Activated naive CD4-positive, alpha-beta T cell treated with anti-CD3 and anti-CD28 coated beads for 36 hours (primary cell): ENCODE data around the gene UNC50. TPM values are rescaled to one million over a fixed set of nuclear protein-coding genes. Genes with fewer than 3 reads are reported as not detected.

ENCODE experiments used
- CTCF ChIA-PET: fragments of 350-600 bp; sonication (Branson Sonifier 250); formaldehyde crosslinking; loops from one replicate; lab custom pipeline; 2021; ENCODE audit warnings: antibody characterized with exemption; lab: Charles Lee
- DNase-seq: peaks from one replicate; pipeline ENCODE4 v3.0.0-alpha.2; 2020
- H3K27ac Mint-ChIP-seq: one replicate; pipeline ENCODE4 v1.8.0; 2021; ENCODE audit warnings: mild to moderate bottlenecking, mixed read lengths
- H3K27me3 Mint-ChIP-seq: one replicate; pipeline ENCODE4 v1.8.0; 2021; ENCODE audit warnings: low read depth, mixed read lengths
- H3K36me3 Mint-ChIP-seq: one replicate; pipeline ENCODE4 v1.8.0; 2021; ENCODE audit warnings: low read depth, mixed read lengths
- H3K4me1 Mint-ChIP-seq: one replicate; pipeline ENCODE4 v1.8.0; 2021; ENCODE audit warnings: low read depth, mixed read lengths
- H3K4me3 Mint-ChIP-seq: one replicate; pipeline ENCODE4 v1.8.0; 2021; ENCODE audit warnings: mild to moderate bottlenecking, moderate library complexity, mixed read lengths
- H3K9me3 Mint-ChIP-seq: one replicate; pipeline ENCODE4 v1.8.0; 2021; ENCODE audit warnings: mixed read lengths
- intact Hi-C: fragments of 100-400 bp; cut with micrococcal nuclease; formaldehyde crosslinking; loops from one replicate; pipeline ENCODE4 v1.15.1; 2023
- total RNA-seq, 2 experiments: library from RNA; stranded (reverse); gene quantifications; one replicate each; pipeline ENCODE4 v1.2.3, GENCODE V29; 2021

Gene UNC50
- total RNA-seq, 2 experiments from 2014 or later = 23.0 to 24.1 TPM

DNA sequence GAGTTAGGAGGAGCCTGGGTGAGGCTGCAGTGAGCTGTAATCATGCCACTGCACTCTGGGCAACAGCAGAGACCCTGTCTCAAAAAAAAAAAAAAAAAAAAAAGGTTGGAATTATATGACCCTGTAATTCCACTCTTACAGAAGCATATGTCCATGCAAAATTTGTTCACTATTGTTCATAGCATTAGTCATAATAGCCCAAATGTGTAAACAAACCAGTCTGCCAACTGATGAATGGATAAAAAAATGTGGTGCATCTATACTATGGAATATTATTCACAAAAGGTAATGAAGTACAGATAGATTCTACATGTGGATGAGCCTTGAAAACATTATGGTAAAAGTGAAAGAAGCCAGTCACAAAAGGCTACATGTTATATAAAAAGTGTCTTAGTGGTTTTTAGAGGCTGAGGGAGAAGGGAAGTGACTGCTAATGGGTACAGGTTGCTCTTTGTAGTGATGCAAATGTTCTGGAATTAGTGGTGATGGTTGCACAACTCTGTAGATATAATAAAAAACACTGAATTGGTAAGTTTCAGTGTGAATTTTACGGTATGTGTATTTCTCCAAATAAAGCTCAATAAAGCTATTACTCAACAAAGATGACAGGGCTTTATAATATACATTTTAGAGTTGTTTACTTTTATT lies 9.5 kb upstream of the UNC50 start:
- DNase-seq = no peak
- Mint-ChIP-seq H3K27me3 (no peaks in the 10 kb centered on the region), H3K27ac (peak overlapping the region; percentile 61), H3K9me3 (peaks cover 3% of the 10 kb centered on the region), H3K4me1 (peaks cover 11% of the 10 kb centered on the region), H3K36me3 (peaks cover 40% of the 10 kb centered on the region), H3K4me3 (no peak overlapping the region)
- CTCF ChIA-PET = interaction anchor here (0.6 to 0.7 kb wide), 3 partner anchors 67 to 291 kb away, joined by 3 to 5 read pairs (median 4); no protein-coding TSS in a partner anchor
- intact Hi-C loops = no loop called here

DNA sequence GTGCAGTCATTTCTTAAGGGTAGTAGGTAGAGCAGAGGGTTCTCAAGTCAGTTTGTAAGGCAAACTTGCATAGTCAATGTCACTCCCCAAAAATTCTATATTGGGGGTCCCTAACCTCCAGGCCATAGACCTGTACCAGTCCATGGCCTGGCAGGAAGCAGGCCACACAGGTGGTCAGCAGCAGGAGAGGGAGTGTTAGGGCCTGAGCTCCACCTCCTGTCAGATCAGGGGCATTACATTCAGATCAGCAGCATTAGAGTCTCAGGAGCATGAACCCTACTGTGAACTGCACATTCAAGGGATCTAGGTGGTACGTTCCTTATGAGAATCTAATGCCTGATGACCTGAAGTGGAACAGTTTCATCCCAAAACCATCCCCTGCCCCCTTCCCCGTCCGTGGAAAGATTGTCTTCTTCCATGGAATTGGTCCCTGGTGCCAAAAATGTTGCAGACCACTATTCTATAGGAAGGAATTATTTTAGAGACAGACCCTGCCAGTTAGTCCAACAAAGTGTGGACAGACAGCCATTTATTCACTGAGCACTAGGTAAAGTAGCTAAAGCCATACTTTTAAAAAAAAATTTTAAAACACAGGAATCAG lies 6.8 kb upstream of the UNC50 start:
- Mint-ChIP-seq H3K36me3 (peaks cover 28% of the 10 kb centered on the region), H3K4me3 (no peak overlapping the region), H3K27ac (peak overlapping the region; percentile 36), H3K9me3 (no peaks in the 10 kb centered on the region), H3K4me1 (peaks cover 31% of the 10 kb centered on the region), H3K27me3 (no peaks in the 10 kb centered on the region)
- CTCF ChIA-PET = interaction anchor here (0.7 to 1.6 kb wide), 4 partner anchors 24 to 118 kb away, joined by 3 to 5 read pairs (median 3); no protein-coding TSS in a partner anchor
- no peak for DNase-seq
- intact Hi-C loops = loop anchor here (1.0 to 10.0 kb wide), 2 partner anchors 188 to 553 kb away; partner anchors contain the start of genes LIPT1 and TSGA10

- Mint-ChIP-seq H3K36me3 (peaks cover 10% of the 10 kb centered on the region), H3K27ac (peak overlapping the region; percentile 10), H3K4me3 (no peak overlapping the region), H3K9me3 (no peaks in the 10 kb centered on the region), H3K27me3 (no peaks in the 10 kb centered on the region), H3K4me1 (peaks cover 35% of the 10 kb centered on the region)
- intact Hi-C loops = loop anchor here (10.0 kb wide), 1 partner anchor 550 kb away; the partner anchor contains the start of genes LIPT1 and TSGA10
- CTCF ChIA-PET = interaction anchor here (1.0 to 2.3 kb wide), 5 partner anchors 8 to 233 kb away, joined by 3 to 8 read pairs (median 5); no protein-coding TSS in a partner anchor
- DNase-seq = peak; percentile 46
Measured at GRCh38 chr2:98604547-98604946, 3.8 kb upstream of the UNC50 start.

GRCh38 chr2:98605076-98605475 lies 3.3 kb upstream of the UNC50 start:
- intact Hi-C loops = loop anchor here (5.0 to 10.0 kb wide), 2 partner anchors 550 to 732 kb away; partner anchors contain the start of genes EIF5B, LIPT1, TSGA10 and TXNDC9
- H3K27me3 Mint-ChIP-seq = no peaks in the 10 kb centered on the region
- CTCF ChIA-PET = interaction anchor here (1.0 to 2.3 kb wide), 6 partner anchors 9 to 232 kb away, joined by 3 to 8 read pairs (median 4); no protein-coding TSS in a partner anchor
- H3K36me3 Mint-ChIP-seq = peaks cover 12% of the 10 kb centered on the region
- peak overlapping the region; percentile 10 for H3K27ac Mint-ChIP-seq
- H3K4me3 Mint-ChIP-seq = no peak overlapping the region
- H3K9me3 Mint-ChIP-seq = no peaks in the 10 kb centered on the region
- DNase-seq = no peak
- H3K4me1 Mint-ChIP-seq = peaks cover 40% of the 10 kb centered on the region

DNA sequence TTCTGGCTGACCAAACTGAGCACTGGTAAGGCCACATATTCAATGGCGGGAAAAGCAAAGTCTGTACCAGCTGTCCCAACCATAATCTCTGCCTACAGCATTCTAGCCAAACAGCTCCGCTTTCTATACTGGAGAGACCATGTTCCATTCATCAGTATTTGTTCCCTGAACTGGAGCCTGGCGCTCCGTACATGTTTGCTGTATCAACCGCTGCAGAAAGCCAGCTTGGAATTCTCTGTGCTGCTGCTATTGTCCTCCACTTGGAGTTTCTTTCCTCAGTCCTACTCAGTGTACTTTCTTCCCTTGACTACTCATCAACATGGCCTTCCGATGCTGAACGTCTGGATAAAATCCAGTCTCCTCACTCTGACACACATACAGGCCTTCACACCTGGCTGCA lies 2.0 kb upstream of the UNC50 start:
- Mint-ChIP-seq H3K4me3 (peak overlapping the region; percentile 89), H3K27me3 (no peaks in the 10 kb centered on the region), H3K9me3 (no peaks in the 10 kb centered on the region), H3K27ac (peak overlapping the region; percentile 93), H3K4me1 (peaks cover 54% of the 10 kb centered on the region), H3K36me3 (peaks cover 20% of the 10 kb centered on the region)
- CTCF ChIA-PET = interaction anchor here (0.6 to 1.6 kb wide), 4 partner anchors 37 to 160 kb away, joined by 3 to 4 read pairs (median 3); no protein-coding TSS in a partner anchor
- DNase-seq = no peak
- intact Hi-C loops = loop anchor here (5.0 to 10.0 kb wide), 2 partner anchors 548 to 731 kb away; partner anchors contain the start of genes EIF5B, LIPT1, TSGA10 and TXNDC9

DNA sequence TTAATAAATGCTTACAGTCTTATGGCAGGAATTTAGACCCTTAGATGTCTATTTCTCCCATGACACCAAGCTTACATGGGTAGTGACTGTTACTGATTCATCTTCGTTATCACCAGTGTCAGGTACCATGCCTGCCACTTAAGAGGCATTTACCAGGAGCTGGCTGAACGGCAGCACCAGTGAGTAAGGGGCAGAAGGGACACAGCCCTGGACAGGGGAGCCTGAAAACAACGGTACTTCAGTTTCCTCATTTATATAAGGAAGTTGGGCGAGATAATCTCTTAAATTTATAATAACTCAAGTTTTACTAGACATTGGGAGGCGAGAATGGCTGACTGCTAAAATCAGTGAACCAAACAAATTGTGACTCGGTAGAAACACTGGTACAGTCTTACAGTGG lies 1.3 kb upstream of the UNC50 start:
- peaks cover 58% of the 10 kb centered on the region for H3K4me1 Mint-ChIP-seq
- peak overlapping the region; percentile 89 for H3K4me3 Mint-ChIP-seq
- H3K36me3 Mint-ChIP-seq = peaks cover 25% of the 10 kb centered on the region
- intact Hi-C loops = loop anchor here (5.0 to 10.0 kb wide), 2 partner anchors 548 to 730 kb away; partner anchors contain the start of genes EIF5B, LIPT1, TSGA10 and TXNDC9
- no peaks in the 10 kb centered on the region for H3K27me3 Mint-ChIP-seq
- CTCF ChIA-PET = interaction anchor here (0.6 to 1.4 kb wide), 4 partner anchors 38 to 230 kb away, joined by 3 read pairs; no protein-coding TSS in a partner anchor
- no peak for DNase-seq
- H3K27ac Mint-ChIP-seq = peak overlapping the region; percentile 93
- H3K9me3 Mint-ChIP-seq = no peaks in the 10 kb centered on the region

- Mint-ChIP-seq H3K27ac (peak overlapping the region; percentile 93), H3K27me3 (no peaks in the 10 kb centered on the region), H3K9me3 (no peaks in the 10 kb centered on the region), H3K4me1 (peaks cover 58% of the 10 kb centered on the region), H3K4me3 (peak overlapping the region; percentile 89), H3K36me3 (peaks cover 25% of the 10 kb centered on the region)
- no peak for DNase-seq
- CTCF ChIA-PET = interaction anchor here (1.4 kb wide), 2 partner anchors 41 to 459 kb away, joined by 3 read pairs; no protein-coding TSS in a partner anchor
- intact Hi-C loops = loop anchor here (1.0 to 10.0 kb wide), 3 partner anchors 163 to 730 kb away; partner anchors contain the start of genes EIF5B, LIPT1, TSGA10 and TXNDC9
Measured at GRCh38 chr2:98607741-98608115, 661 bp upstream of the UNC50 start.

DNA sequence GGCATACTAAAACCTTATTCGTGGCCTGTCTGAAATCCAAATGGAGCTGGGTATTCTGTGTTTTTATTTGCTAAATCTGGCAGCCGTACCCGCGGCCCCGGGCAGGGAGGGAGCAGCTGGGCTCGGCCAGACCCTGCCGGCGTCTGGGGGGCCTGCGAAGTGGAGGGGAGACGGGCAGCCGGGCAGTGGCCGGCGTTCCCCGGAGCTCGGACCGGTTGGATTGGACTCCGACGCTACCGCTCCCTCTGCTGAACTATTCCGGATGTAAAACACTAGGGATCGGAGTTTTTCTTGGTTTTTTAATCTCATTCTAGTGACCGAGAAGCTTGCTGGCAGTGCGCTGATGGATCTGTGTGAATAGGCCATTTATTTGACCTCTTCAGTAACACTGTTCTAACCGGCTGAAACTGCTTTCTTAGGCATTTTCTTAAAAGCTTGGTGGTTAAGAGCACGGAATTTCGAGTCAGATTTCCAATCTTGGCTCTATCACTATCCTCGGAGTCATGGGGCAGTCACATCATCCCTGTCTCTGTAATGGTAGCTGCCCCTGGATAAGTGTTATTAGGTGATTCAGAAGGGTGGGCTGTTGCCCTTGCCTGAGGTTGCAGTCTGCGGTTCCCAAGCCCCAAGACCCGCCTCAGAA lies 694 bp downstream of the UNC50 start:
- CTCF ChIA-PET = interaction anchor here (0.6 to 1.4 kb wide), 4 partner anchors 9 to 458 kb away, joined by 3 to 5 read pairs (median 3); no protein-coding TSS in a partner anchor
- intact Hi-C loops = loop anchor here (1.0 to 10.0 kb wide), 3 partner anchors 161 to 728 kb away; partner anchors contain the start of genes EIF5B, LIPT1, TSGA10 and TXNDC9
- Mint-ChIP-seq H3K4me1 (peaks cover 67% of the 10 kb centered on the region), H3K36me3 (peaks cover 33% of the 10 kb centered on the region), H3K27me3 (no peaks in the 10 kb centered on the region), H3K4me3 (peak overlapping the region; percentile 89), H3K9me3 (no peaks in the 10 kb centered on the region), H3K27ac (peak overlapping the region; percentile 93)
- no peak for DNase-seq

GRCh38 chr2:98614024-98614739 lies 5.8 kb downstream of the UNC50 start:
- H3K9me3 Mint-ChIP-seq = no peaks in the 10 kb centered on the region
- H3K27ac Mint-ChIP-seq = peak overlapping the region; percentile 19
- CTCF ChIA-PET = interaction anchor here (1.0 to 1.3 kb wide), 4 partner anchors 17 to 202 kb away, joined by 3 to 4 read pairs (median 3); no protein-coding TSS in a partner anchor
- H3K4me1 Mint-ChIP-seq = peaks cover 47% of the 10 kb centered on the region
- no peak for DNase-seq
- intact Hi-C loops = no loop called here
- peaks cover 57% of the 10 kb centered on the region for H3K36me3 Mint-ChIP-seq
- H3K27me3 Mint-ChIP-seq = no peaks in the 10 kb centered on the region
- H3K4me3 Mint-ChIP-seq = no peak overlapping the region

- CTCF ChIA-PET = no interaction called here
- Mint-ChIP-seq H3K9me3 (no peaks in the 10 kb centered on the region), H3K27me3 (no peaks in the 10 kb centered on the region), H3K4me1 (peaks cover 47% of the 10 kb centered on the region), H3K36me3 (peaks cover 57% of the 10 kb centered on the region), H3K4me3 (no peak overlapping the region), H3K27ac (peak overlapping the region; percentile 64)
- intact Hi-C loops = no loop called here
- no peak for DNase-seq
Measured at GRCh38 chr2:98615481-98615880, 7.1 kb downstream of the UNC50 start.

DNA sequence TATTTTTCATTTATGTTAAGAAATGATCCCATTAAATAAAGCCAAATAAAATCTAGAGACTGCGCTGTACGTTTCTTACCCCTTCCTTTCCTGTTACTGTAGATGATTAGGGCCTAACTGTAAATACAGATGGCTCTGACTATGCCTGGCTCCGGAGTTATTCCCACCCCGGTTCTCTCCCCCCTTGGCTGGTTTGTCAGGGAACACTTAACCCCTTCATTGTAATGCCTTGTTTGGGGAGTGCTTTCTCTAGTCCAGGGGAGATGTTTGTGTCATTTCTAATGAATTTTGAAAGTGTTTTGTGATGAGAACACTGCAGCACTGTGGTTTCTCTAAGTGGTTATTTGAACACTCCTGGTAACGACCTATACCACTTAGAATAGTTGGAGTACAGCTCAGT lies 8.8 kb downstream of the UNC50 start:
- H3K27ac Mint-ChIP-seq = peak overlapping the region; percentile 69
- H3K9me3 Mint-ChIP-seq = no peaks in the 10 kb centered on the region
- H3K27me3 Mint-ChIP-seq = no peaks in the 10 kb centered on the region
- CTCF ChIA-PET = interaction anchor here (0.5 to 0.9 kb wide), 2 partner anchors 32 to 221 kb away, joined by 3 to 4 read pairs; no protein-coding TSS in a partner anchor
- intact Hi-C loops = no loop called here
- H3K4me1 Mint-ChIP-seq = peaks cover 43% of the 10 kb centered on the region
- H3K4me3 Mint-ChIP-seq = no peak overlapping the region
- no peak for DNase-seq
- H3K36me3 Mint-ChIP-seq = peaks cover 48% of the 10 kb centered on the region
